Upper lobe of right lung (tissue), 1 donor: ENCODE measurements around the gene SLC39A6. TPM values are rescaled to one million over a fixed set of nuclear protein-coding genes. Genes with fewer than 3 reads are reported as not detected.
"Not testable (repeated sequence)": the region's sequence is repeated elsewhere in the genome, so short reads cannot be mapped to it uniquely, and the experiment has no call there.

ENCODE experiments used
- ATAC-seq: fragments of 200-7000 bp; cut with Tn5 transposase; one replicate; pipeline ENCODE4 v1.9.1; 2020; ENCODE audit warnings: mild to moderate bottlenecking, moderate library complexity
- DNase-seq: peaks from one replicate; pipeline ENCODE4 v3.0.0-alpha.2; 2020
- H3K27ac ChIP-seq: fragments of 200-600 bp; one replicate; pipeline ENCODE4 v1.8.0; 2022
- H3K27me3 ChIP-seq: fragments of 200-600 bp; one replicate; pipeline ENCODE4 v1.8.0; 2022; ENCODE audit warnings: mild to moderate bottlenecking
- H3K36me3 ChIP-seq: fragments of 200-600 bp; one replicate; pipeline ENCODE4 v1.8.0; 2022
- H3K4me1 ChIP-seq: fragments of 200-600 bp; one replicate; pipeline ENCODE4 v1.8.0; 2022
- H3K4me3 ChIP-seq: fragments of 200-600 bp; one replicate; pipeline ENCODE4 v1.8.0; 2022; ENCODE audit warnings: mild to moderate bottlenecking
- H3K9me3 ChIP-seq: fragments of 200-600 bp; one replicate; pipeline ENCODE4 v1.8.0; 2022
- intact Hi-C: fragments of 100-400 bp; cut with DNase I; formaldehyde crosslinking; loops from one replicate; pipeline ENCODE4 v1.11.0; 2022
- total RNA-seq: library from RNA; stranded (reverse); fragmentation: NEBNext Ultra II Directional; extraction: Animal tissue kit (Norgen Biotek cat#: 25700); gene quantifications from one replicate; pipeline ENCODE4 v1.2.1, GENCODE V29; 2021
- TF ChIP-seq, protein P1 (sequence below): fragments of 200-600 bp; IDR thresholded peaks from one replicate; pipeline ENCODE4 v1.8.0; 2022; ENCODE audit warnings: antibody characterized with exemption
- donor health status: DM: no; HTN: yes; CAD: no; lungs with severe emphysema.

SLC39A6 gene
- total RNA-seq, 1 donor from 2014 or later: 24.3 TPM

GRCh38 chr18:36096955-36097354, 32.2 kb downstream of the SLC39A6 start:
- Histone ChIP-seq H3K27me3 (no peaks in the 10 kb centered on the region), H3K4me1 (no peaks in the 10 kb centered on the region), H3K9me3 (no peaks in the 10 kb centered on the region), H3K4me3 (no peak overlapping the region), H3K27ac (no peak overlapping the region), H3K36me3 (no peaks in the 10 kb centered on the region)
- intact Hi-C loops: loop anchor here (10.0 kb wide), 1 partner anchor 188 kb away; no protein-coding TSS in a partner anchor
- TF ChIP-seq, protein P1, sequence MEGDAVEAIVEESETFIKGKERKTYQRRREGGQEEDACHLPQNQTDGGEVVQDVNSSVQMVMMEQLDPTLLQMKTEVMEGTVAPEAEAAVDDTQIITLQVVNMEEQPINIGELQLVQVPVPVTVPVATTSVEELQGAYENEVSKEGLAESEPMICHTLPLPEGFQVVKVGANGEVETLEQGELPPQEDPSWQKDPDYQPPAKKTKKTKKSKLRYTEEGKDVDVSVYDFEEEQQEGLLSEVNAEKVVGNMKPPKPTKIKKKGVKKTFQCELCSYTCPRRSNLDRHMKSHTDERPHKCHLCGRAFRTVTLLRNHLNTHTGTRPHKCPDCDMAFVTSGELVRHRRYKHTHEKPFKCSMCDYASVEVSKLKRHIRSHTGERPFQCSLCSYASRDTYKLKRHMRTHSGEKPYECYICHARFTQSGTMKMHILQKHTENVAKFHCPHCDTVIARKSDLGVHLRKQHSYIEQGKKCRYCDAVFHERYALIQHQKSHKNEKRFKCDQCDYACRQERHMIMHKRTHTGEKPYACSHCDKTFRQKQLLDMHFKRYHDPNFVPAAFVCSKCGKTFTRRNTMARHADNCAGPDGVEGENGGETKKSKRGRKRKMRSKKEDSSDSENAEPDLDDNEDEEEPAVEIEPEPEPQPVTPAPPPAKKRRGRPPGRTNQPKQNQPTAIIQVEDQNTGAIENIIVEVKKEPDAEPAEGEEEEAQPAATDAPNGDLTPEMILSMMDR: no peak
- no peak for DNase-seq
- no peak for ATAC-seq

DNA sequence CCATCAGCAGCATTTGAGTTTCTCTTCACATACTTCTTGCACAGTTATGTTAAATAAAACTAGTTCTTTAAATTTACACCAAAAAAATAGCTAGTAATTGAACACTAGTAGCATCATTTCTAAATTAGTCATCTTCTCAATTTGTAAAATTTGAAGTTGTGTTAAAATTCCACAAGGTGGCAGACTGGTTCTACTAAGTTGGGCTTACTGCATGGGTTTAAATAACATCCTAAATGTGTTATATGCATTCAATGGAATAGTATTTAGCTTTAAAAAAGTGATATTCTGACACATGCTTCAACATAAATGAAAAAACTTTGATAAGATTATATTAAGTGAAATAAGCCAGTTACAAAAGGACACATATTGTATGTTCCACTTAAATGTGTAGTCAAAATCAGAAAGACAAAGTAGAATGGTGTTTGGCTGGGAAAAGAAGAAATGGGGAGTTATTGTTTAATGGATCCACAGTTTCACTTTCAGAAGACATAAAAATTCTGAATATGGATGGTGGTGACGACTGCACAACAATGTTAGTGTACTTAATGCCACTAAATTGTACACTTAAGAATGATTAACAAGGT, 33.1 kb downstream of the SLC39A6 start:
- Histone ChIP-seq H3K4me3 (no peak overlapping the region), H3K9me3 (no peaks in the 10 kb centered on the region), H3K36me3 (no peaks in the 10 kb centered on the region), H3K4me1 (no peaks in the 10 kb centered on the region), H3K27ac (no peak overlapping the region), H3K27me3 (no peaks in the 10 kb centered on the region)
- intact Hi-C loops: loop anchor here (10.0 kb wide), 1 partner anchor 189 kb away; no protein-coding TSS in a partner anchor
- TF ChIP-seq, protein P1: peak; percentile 58
- DNase-seq (no peak), ATAC-seq (peak; percentile 45)

DNA sequence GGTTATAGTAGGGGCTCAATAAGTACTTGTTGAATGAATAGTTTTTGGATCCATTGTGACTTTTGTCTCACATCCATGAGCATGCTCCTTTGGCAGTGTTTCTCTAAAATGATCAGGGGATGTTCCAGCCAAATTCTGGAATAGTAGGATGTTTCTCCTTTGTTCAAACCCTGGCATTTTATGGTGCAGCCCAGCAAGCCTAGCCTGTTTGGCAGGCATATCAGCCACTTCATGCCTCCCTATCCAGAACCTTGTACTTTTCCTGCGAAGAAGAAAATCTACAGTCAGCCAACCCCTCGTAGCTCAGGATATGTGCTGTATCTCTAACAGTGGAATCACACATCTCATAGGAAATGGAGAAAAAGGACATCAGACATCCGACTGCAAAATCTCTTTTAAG, 34.7 kb downstream of the SLC39A6 start:
- no peaks in the 10 kb centered on the region for H3K27me3 ChIP-seq
- H3K27ac ChIP-seq: no peak overlapping the region
- no peaks in the 10 kb centered on the region for H3K4me1 ChIP-seq
- H3K4me3 ChIP-seq: no peak overlapping the region
- no peaks in the 10 kb centered on the region for H3K36me3 ChIP-seq
- H3K9me3 ChIP-seq: no peaks in the 10 kb centered on the region
- DNase-seq: no peak
- TF ChIP-seq, protein P1: no peak
- intact Hi-C loops: loop anchor here (10.0 kb wide), 1 partner anchor 190 kb away; no protein-coding TSS in a partner anchor
- no peak for ATAC-seq

GRCh38 chr18:36092116-36092515, 37.0 kb downstream of the SLC39A6 start:
- ATAC-seq, H3K36me3 ChIP-seq, DNase-seq, H3K9me3 ChIP-seq, H3K4me3 ChIP-seq, H3K27ac ChIP-seq, H3K27me3 ChIP-seq, H3K4me1 ChIP-seq: not testable (repeated sequence)
- intact Hi-C loops: loop anchor here (10.0 kb wide), 1 partner anchor 193 kb away; no protein-coding TSS in a partner anchor

GRCh38 chr18:36089001-36089400, 40.1 kb downstream of the SLC39A6 start:
- TF ChIP-seq, protein P1: no peak
- intact Hi-C loops: no loop called here
- Histone ChIP-seq H3K27me3 (peaks cover 4% of the 10 kb centered on the region), H3K27ac (no peak overlapping the region), H3K4me1 (no peaks in the 10 kb centered on the region), H3K4me3 (no peak overlapping the region), H3K36me3 (no peaks in the 10 kb centered on the region), H3K9me3 (no peaks in the 10 kb centered on the region)
- DNase-seq: no peak
- no peak for ATAC-seq

DNA sequence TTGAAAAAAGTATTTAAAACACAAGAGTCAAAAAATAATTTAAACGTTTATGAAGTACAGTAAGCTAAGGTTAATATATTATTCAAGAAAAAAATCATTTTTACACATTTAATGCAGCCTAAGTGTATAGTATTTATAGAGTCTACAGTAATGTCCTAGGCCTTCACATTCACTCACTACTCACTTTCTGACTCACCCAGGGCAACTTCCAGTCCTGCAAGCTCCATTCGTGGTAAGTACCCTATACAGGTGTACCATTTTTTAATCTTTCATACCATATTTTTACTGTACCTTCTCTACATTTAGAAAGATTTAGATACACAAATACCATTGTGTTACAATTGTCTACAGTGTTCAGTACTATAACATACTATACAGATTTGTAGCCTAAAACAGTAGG, 40.9 kb downstream of the SLC39A6 start:
- intact Hi-C loops: no loop called here
- H3K4me1 ChIP-seq: no peaks in the 10 kb centered on the region
- DNase-seq: no peak
- peaks cover 4% of the 10 kb centered on the region for H3K27me3 ChIP-seq
- H3K27ac ChIP-seq: no peak overlapping the region
- H3K9me3 ChIP-seq: no peaks in the 10 kb centered on the region
- TF ChIP-seq, protein P1: no peak
- no peaks in the 10 kb centered on the region for H3K36me3 ChIP-seq
- no peak for ATAC-seq
- no peak overlapping the region for H3K4me3 ChIP-seq
